GM04503 (cell line): ENCODE measurements around the gene IMMP2L.
"Not testable (repeated sequence)": the region's sequence is repeated elsewhere in the genome, so short reads cannot be mapped to it uniquely, and the experiment has no call there.

Experiments used
- DNase-seq: peaks from one replicate; pipeline ENCODE4 v3.0.0-alpha.2; 2012; ENCODE audit warnings: low read depth

The IMMP2L gene

GRCh38 chr7:111074748-111075146, 487.5 kb downstream of the IMMP2L start:
- DNase-seq = no peak

- no peak for DNase-seq
Measured at GRCh38 chr7:111074071-111074747, 488.1 kb downstream of the IMMP2L start.

DNA sequence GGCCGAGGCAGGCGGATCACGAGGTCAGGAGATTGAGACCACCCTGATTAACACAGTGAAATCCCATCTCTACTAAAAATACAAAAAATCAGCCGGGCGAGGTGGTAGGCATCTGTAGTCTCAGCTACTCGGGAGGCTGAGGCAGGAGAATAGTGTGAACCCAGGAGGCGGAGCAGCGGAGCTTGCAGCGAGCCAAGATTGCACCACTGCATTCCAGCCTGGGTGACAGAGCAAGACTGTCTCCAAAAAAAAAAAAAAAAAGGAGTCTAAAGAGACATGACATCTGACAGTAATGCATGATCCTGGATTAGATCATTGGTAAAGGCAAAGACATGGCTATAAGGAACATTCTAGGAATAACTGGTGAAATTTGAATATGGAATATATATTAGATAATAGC, 489.6 kb downstream of the IMMP2L start:
- DNase-seq = not testable (repeated sequence)

GRCh38 chr7:111071556-111071955, 490.7 kb downstream of the IMMP2L start:
- no peak for DNase-seq

- no peak for DNase-seq
Measured at GRCh38 chr7:111068618-111069017, 493.7 kb downstream of the IMMP2L start.

GRCh38 chr7:111067682-111068081, 494.6 kb downstream of the IMMP2L start:
- no peak for DNase-seq

- no peak for DNase-seq
Measured at GRCh38 chr7:111067251-111067650, 495.0 kb downstream of the IMMP2L start.

GRCh38 chr7:111063166-111063565, 499.1 kb downstream of the IMMP2L start:
- DNase-seq = no peak

- DNase-seq = no peak
Measured at GRCh38 chr7:111059833-111060232, 502.5 kb downstream of the IMMP2L start.

DNA sequence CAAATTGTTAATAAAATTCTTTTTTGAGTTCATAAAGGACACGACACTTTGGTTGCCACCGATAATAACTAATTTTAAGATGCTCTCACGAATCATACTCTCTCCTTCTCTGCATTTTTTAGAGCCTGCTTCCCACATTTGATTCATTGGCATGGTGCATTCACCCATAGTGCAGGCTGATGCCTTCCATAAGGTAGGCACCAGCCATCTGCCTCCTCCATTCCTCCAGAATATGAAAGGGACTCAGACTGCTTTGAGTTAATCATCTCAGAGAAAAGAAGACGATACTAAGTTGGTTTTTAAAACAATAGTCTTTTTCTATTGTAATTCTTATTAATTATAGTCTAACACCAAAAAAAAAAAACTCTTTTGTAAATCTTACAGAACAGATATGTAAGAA, 505.2 kb downstream of the IMMP2L start:
- no peak for DNase-seq

- no peak for DNase-seq
Measured at GRCh38 chr7:111056371-111056770, 505.9 kb downstream of the IMMP2L start.

- DNase-seq = no peak
Measured at GRCh38 chr7:111053035-111053434, 509.3 kb downstream of the IMMP2L start.

- DNase-seq = no peak
Measured at GRCh38 chr7:111051832-111052231, 510.5 kb downstream of the IMMP2L start.

- DNase-seq = no peak
Measured at GRCh38 chr7:111050875-111051416, 511.3 kb downstream of the IMMP2L start.

DNA sequence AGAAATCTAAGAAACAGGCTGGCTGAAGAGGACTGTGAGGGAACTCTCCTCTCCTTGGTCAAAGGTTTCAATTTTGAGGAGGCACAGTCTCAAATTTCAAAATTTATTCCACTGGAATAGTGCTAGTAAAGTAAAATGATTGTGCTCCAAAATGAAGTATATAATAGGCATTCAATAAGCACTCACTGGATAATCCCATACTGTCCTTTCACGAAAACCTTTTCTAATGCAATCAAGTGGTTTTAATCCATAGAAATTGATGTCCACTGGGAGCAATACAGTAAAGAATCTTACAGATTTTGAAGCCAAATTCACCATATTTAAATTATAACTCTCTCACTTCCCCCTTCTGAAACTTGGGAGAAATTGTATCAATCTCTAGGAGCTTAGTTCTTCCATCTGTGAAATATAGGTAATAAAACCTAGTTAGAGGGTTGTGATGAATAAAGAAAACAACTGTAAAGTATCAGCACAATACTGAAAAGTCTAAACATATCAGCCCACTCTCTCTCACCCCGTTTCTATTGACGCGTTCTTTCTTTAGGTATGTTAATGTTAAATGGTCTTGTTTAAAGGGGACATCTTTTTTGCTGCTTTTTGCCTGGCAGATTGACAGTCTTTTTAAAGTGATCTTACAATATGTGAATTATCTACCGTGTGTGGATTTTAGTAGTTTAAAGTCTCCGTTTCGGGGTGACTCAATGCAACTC, 512.2 kb downstream of the IMMP2L start:
- DNase-seq = no peak

DNA sequence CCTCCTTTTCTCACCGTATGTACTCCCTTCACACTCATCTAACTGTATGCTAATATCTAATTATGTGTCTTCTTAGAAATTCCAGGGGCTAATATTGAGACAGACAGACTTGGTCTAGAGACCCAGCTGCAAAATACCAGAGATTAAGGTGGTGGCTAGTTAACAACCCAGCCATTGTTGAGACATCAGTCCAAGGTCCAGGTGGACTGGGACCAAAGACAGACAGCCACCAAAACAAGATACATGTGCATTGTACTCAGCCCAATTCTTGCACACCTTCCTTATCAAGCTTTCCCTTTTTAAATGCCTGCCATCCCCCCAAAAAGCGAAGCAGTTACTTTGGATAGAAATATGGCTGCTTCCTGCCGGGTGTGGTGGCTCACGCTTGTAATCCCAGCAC, 514.7 kb downstream of the IMMP2L start:
- DNase-seq = no peak

- DNase-seq = no peak
Measured at GRCh38 chr7:111045449-111045848, 516.8 kb downstream of the IMMP2L start.

DNA sequence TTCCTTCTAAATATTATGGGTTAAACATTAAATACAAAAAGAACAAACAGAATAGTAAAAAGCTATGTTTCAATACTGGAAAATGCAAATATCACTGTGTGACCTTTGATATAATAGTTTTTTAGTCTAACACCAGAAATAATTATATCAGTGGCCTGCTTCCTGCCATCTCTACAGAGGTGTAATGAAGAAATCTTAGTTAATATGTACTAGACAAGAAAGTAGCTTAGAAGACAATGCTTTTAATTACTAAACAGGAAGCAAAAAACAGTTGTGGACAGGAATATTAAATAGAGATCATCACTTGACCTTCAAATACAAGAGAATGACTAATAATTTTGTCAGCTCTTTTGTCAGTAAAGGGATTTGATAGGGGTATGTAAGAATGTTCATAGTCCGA, 518.7 kb downstream of the IMMP2L start:
- no peak for DNase-seq

DNA sequence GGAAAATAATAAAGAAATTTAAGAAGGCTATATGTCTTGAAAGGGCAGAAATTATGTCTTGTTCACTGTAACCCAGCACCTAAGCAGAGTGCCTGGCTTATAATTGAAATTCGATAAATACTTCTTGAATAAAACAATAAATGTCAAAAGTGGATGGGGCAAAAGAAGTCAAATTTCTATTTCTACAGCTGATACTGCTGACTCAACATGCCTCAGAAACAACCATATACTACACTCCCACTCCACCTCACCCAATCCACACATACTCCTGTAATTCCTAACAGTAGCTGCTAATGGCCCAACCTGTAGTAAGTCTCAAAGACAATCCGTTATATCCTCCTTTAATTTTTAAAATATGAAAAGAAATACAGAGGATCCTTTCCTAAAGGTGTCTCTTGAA, 519.5 kb downstream of the IMMP2L start:
- no peak for DNase-seq

- no peak for DNase-seq
Measured at GRCh38 chr7:111041577-111041976, 520.7 kb downstream of the IMMP2L start.

DNA sequence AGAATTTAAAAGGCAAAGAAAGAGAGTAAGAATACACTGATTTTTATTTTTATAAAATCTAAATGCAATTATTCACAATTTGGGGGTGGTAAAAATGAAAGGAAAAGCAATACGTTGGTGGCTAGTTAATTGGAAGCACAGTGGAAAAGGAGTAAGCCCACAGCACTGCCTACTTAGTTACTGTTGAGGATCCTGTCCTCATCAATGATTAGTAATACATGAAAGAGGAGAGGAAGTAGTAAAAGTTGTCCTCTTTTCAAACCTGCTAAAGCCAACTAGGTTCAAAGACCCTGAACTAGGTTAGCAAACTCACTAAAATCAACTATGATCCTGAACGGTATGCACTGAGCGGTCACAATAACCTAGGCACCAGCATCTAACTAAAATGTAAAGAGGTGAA, 524.1 kb downstream of the IMMP2L start:
- DNase-seq = no peak

DNA sequence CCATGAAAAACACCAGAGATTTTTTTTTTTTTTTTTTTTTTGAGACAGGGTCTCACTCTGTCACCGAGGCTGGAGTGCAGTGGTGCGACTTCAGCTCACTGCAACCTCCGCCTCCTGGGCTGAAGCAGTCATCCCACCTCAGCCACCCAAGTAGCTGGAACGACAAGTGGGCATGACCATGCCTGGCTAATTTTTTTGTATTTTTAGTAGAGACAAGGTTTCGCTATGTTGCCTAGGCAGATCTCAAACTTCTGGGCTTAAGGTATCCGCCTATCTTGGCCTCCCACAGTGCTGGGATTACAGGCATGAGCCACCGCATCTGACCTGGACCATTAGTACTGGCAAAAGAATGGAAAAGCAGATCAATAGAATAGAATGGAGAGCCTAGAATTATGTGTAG, 530.4 kb downstream of the IMMP2L start:
- DNase-seq = no peak

DNA sequence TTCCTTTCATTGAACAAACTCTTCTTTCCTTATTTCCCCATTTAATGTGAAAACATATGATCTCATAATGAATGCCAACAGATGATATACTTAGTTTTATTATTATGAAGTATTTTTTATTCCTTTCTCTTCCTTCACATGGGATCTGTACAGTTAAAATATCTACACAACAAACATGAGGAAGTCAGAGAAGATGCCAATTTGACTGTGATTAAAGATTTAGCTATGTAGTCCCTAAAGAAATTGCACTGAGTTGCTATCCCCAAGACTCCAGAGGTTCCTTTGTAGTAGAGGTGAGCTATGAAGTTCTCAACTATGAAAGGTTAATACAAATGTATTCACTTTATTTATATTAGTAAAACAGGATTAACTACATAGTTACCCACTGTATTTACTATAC, 532.0 kb downstream of the IMMP2L start:
- no peak for DNase-seq
